ENCODE measurements around the gene ARHGAP45. TPM values are rescaled to one million over a fixed set of nuclear protein-coding genes. Genes with fewer than 3 reads are reported as not detected.
A peak's percentile ranks its signal among the peaks of the same experiment; 100 is the strongest.

Gene ARHGAP45
- total RNA-seq, 4 donors from 2014 or later, result 0.83 to 7.6 (median 3.4) TPM

- in situ Hi-C loops (cut with MboI; ENCODE audit: low sequenced_read_pairs in 4 of 4) (no loop called here), intact Hi-C loops (cut with DNase I; ENCODE audit: low total_unique reads) (no loop called here)
- H3K36me3 ChIP-seq, result no peaks in the 10 kb centered on the region
- peaks cover 0 to 8% of the 10 kb centered on the region in 2 donors for H3K4me1 ChIP-seq
- H3K9me3 ChIP-seq, result no peaks in the 10 kb centered on the region
- TF ChIP-seq POLR2A (IDR thresholded peaks at IDR 0.05), result no peak
- TF ChIP-seq CTCF (IDR thresholded peaks at IDR 0.05 in 4 of 5, conservative IDR thresholded peaks at IDR 0.05 in 1 of 5), result no peak
- H3K27ac ChIP-seq, result no peak overlapping the region
- H3K27me3 ChIP-seq, result peaks cover 6 to 14% (median 11%) of the 10 kb centered on the region in 3 donors
- no peak overlapping the region for H3K4me3 ChIP-seq
- ATAC-seq (no peak), DNase-seq (no peak)
These were observed 34.6 kb upstream of the ARHGAP45 start for GRCh38 chr19:1032264-1032867.

- in situ Hi-C loops (cut with MboI; ENCODE audit: low sequenced_read_pairs in 4 of 4) (no loop called here), intact Hi-C loops (cut with DNase I; ENCODE audit: low total_unique reads) (no loop called here)
- Histone ChIP-seq H3K4me3 (no peak overlapping the region), H3K9me3 (no peaks in the 10 kb centered on the region), H3K4me1 (peaks cover 11 to 14% of the 10 kb centered on the region in 2 donors), H3K27me3 (no peaks in the 10 kb centered on the region), H3K27ac (no peak overlapping the region), H3K36me3 (no peaks in the 10 kb centered on the region)
- ATAC-seq, result no peak
- DNase-seq, result no peak
- TF ChIP-seq CTCF (IDR thresholded peaks at IDR 0.05 in 4 of 5, conservative IDR thresholded peaks at IDR 0.05 in 1 of 5) (no peak), POLR2A (IDR thresholded peaks at IDR 0.05) (no peak)
These were observed 30.9 kb upstream of the ARHGAP45 start for GRCh38 chr19:1035998-1036621.

GRCh38 chr19:1037621-1038064 lies 29.3 kb upstream of the ARHGAP45 start:
- H3K4me3 ChIP-seq, result no peak overlapping the region
- in situ Hi-C loops (cut with MboI; ENCODE audit: low sequenced_read_pairs in 4 of 4), result no loop called here
- ATAC-seq (no peak), DNase-seq (no peak)
- H3K27ac ChIP-seq, result no peak overlapping the region
- no peaks in the 10 kb centered on the region for H3K27me3 ChIP-seq
- H3K36me3 ChIP-seq, result no peaks in the 10 kb centered on the region
- H3K9me3 ChIP-seq, result no peaks in the 10 kb centered on the region
- TF ChIP-seq POLR2A (IDR thresholded peaks at IDR 0.05) (no peak), CTCF (IDR thresholded peaks at IDR 0.05 in 4 of 5, conservative IDR thresholded peaks at IDR 0.05 in 1 of 5) (no peak)
- intact Hi-C loops (cut with DNase I; ENCODE audit: low total_unique reads), result no loop called here
- peaks cover 22 to 29% of the 10 kb centered on the region in 2 donors for H3K4me1 ChIP-seq

- no peak for TF ChIP-seq POLR2A (IDR thresholded peaks at IDR 0.05)
- TF ChIP-seq CTCF (IDR thresholded peaks at IDR 0.05 in 4 of 5, conservative IDR thresholded peaks at IDR 0.05 in 1 of 5), result no peak
- no peaks in the 10 kb centered on the region for H3K36me3 ChIP-seq
- peaks cover 25 to 29% of the 10 kb centered on the region in 2 donors for H3K4me1 ChIP-seq
- ATAC-seq, result no peak
- no peaks in the 10 kb centered on the region for H3K9me3 ChIP-seq
- intact Hi-C loops (cut with DNase I; ENCODE audit: low total_unique reads) (no loop called here), in situ Hi-C loops (cut with MboI; ENCODE audit: low sequenced_read_pairs in 4 of 4) (no loop called here)
- H3K4me3 ChIP-seq, result peak overlapping the region in 3 of 4 donors; percentile 53 to 68 (median 54)
- DNase-seq, result no peak
- no peaks in the 10 kb centered on the region for H3K27me3 ChIP-seq
- H3K27ac ChIP-seq, result peak overlapping the region; percentile 50 to 87 (median 80)
These were observed 27.9 kb upstream of the ARHGAP45 start for GRCh38 chr19:1038978-1039645.

Measured in gastrocnemius medialis (tissue), 4 donors.